OCI-LY3 (cell line): ENCODE data around the gene PRR18.

Source experiments
- CTCF ChIP-seq: fragments of 200-600, 300-600 bp; sonication (generic); IDR thresholded peaks from 2 replicates; pipeline ENCODE4 v1.5.1; 2014; ENCODE audit warnings: antibody characterized with exemption, low read length, low read depth
- EZH2phosphoT487 ChIP-seq: fragments of 200-600 bp; shearing (Covaris generic); IDR thresholded peaks from 2 replicates; pipeline ENCODE4 v1.6.1; 2018; ENCODE audit warnings: antibody characterized with exemption, mixed run types, low read depth

DNA sequence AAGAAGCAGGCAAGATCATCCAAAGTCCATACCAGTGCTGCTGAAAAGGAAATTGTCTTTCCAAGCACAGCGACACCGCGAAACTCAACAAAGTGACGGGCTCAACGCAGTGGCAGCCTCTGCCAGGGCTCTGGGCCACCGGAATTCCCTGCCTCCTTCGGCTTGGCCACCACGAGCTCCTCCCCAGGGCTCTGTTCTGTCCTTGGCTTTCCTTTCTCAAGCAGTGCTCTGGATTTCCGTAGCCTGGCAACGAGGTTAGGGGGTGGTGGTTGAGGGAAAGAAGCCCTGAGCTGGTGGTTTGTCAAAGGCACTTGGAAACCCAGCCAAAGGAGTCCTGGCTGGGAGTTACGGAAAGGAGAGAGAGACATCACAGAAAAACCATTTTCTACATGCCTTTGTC, 31.2 kb downstream of the PRR18 start:
- TF ChIP-seq EZH2phosphoT487 = no peak
- TF ChIP-seq CTCF = no peak
